ENCODE measurements around the gene TCF7L2. TPM values are rescaled to one million over a fixed set of nuclear protein-coding genes. Genes with fewer than 3 reads are reported as not detected.

The TCF7L2 gene
- total and polyA plus RNA-seq, 9 of the 15 experiments (the other 6 are each of a cell fraction or from before 2014, with no cell fraction given), result 0.32 to 2.8 (median 0.92) TPM

- no peak for TF ChIP-seq SP1 (CRISPR knock-in tag; IDR thresholded peaks at IDR 0.05)
- TF ChIP-seq NBN (IDR thresholded peaks at IDR 0.05; ENCODE audit: low read depth), result no peak
- no peak for TF ChIP-seq ZNF57 (CRISPR knock-in tag; IDR thresholded peaks at IDR 0.05)
- TF ChIP-seq ZNF197 (CRISPR knock-in tag; IDR thresholded peaks at IDR 0.05; ENCODE audit: low read depth), result no peak
- TF ChIP-seq ZSCAN32 (CRISPR knock-in tag; IDR thresholded peaks at IDR 0.05), result no peak
- TF ChIP-seq NFIC (IDR thresholded peaks at IDR 0.05), result no peak
- TF ChIP-seq ZNF133 (CRISPR knock-in tag; IDR thresholded peaks at IDR 0.05), result no peak
- TF ChIP-seq ADNP (tag; IDR thresholded peaks at IDR 0.05), result no peak
- TF ChIP-seq BHLHE40 (IDR thresholded peaks at IDR 0.05; ENCODE audit: low read length), result no peak
- no peak for TF ChIP-seq ZNF184 (CRISPR knock-in tag; IDR thresholded peaks at IDR 0.05)
- no peak for TF ChIP-seq THRA (IDR thresholded peaks at IDR 0.05)
These were observed 215.6 kb downstream of the TCF7L2 start (continued) for GRCh38 chr10:113165673-113166072.

- 9% methylated on average over 5 of the region's 5 CpGs for WGBS (ENCODE audit: insufficient coverage, low coverage, missing lambda C conversion rate)
- TF ChIP-seq GABPB1 (CRISPR knock-in tag; IDR thresholded peaks at IDR 0.05) (no peak), SRSF7 (optimal IDR thresholded peaks at IDR 0.05; ENCODE audit: low read depth, low read length) (no peak), MECOM (CRISPR knock-in tag; IDR thresholded peaks at IDR 0.05) (no peak), PBX2 (CRISPR knock-in tag; IDR thresholded peaks at IDR 0.05; ENCODE audit: low read depth) (no peak), PBX2 (tag; conservative IDR thresholded peaks at IDR 0.05; ENCODE audit: low read depth) (no peak), SMAD2 (IDR thresholded peaks at IDR 0.05; ENCODE audit: low read depth, low read length) (no peak)
These were observed 217.7 kb downstream of the TCF7L2 start for GRCh38 chr10:113167702-113168101.

More at GRCh38 chr10:113167702-113168101, 217.7 kb downstream of the TCF7L2 start:
- H4K20me1 ChIP-seq (replicated peaks; ENCODE audit: control insufficient read depth, insufficient read depth, low read length), result no peaks in the 10 kb centered on the region
- FAIRE-seq (no peak), DNase-seq (ENCODE audit: extremely low read depth in 1 of 4, low spot score in 3 of 4) (no peak), ATAC-seq (no peak)
- no peaks in the 10 kb centered on the region for H3K9me1 ChIP-seq (ENCODE audit: control insufficient read depth, insufficient read depth, low read length)
- no peak overlapping the region for H2AFZ ChIP-seq (ENCODE audit: low read depth, low read length)
- no peaks in the 10 kb centered on the region for H3K79me2 ChIP-seq (ENCODE audit: control insufficient read depth, insufficient read depth, low read length)
- POLR2A ChIA-PET, result no interaction called here
- H3K36me3 ChIP-seq (ENCODE audit: control insufficient read depth, insufficient read depth, low read length), result no peaks in the 10 kb centered on the region
- BruUV-seq (replicated peaks), result no TSS peak
- CTCF ChIA-PET (ENCODE audit: low intra/inter-chr PET ratio), result no interaction called here
- peaks cover 0 to 18% of the 10 kb centered on the region in 2 experiments; a peak in 2 of 5 replicates for H3K27me3 ChIP-seq (ENCODE audit: control insufficient read depth in 2 of 2, insufficient read depth in 2 of 2, low read length in 2 of 2)
- no peak overlapping the region for H3K27ac ChIP-seq (ENCODE audit: extremely low read depth, low read depth, low read length)
- H3K4me2 ChIP-seq (ENCODE audit: insufficient read depth, low read length), result no peak overlapping the region
- in situ Hi-C loops (cut with MboI) (no loop called here), intact Hi-C loops (cut with micrococcal nuclease) (no loop called here)
- no peak overlapping the region for H3K4me3 ChIP-seq
- H3K9me3 ChIP-seq (replicated peaks; ENCODE audit: control insufficient read depth, insufficient read depth, low read depth, low read length), result no peaks in the 10 kb centered on the region
- peaks cover 0 to 4% of the 10 kb centered on the region in 2 experiments; a peak in 1 of 5 replicates for H3K4me1 ChIP-seq (replicated peaks in 1 of 2; ENCODE audit: control insufficient read depth in 2 of 2, insufficient read depth in 2 of 2, low read length in 2 of 2)
- H3K9ac ChIP-seq (ENCODE audit: insufficient read depth in 1 of 2, low read depth in 2 of 2, low read length in 2 of 2), result no peak overlapping the region
